Panc1 (cell line): ENCODE measurements around the gene ZNF180. TPM values are rescaled to one million over a fixed set of nuclear protein-coding genes. Genes with fewer than 3 reads are reported as not detected.
"Not testable (repeated sequence)": the region's sequence is repeated elsewhere in the genome, so short reads cannot be mapped to it uniquely, and the experiment has no call there.

ENCODE experiments used
- ATAC-seq: fragments of 200-7000 bp; cut with Tn5 transposase; 2 replicates; pipeline ENCODE4 v1.9.1; 2020; ENCODE audit warnings: mild to moderate bottlenecking, moderate library complexity
- BruUV-seq: library from RNA; stranded (reverse); fragments of 400-500 nt; replicated peaks from 2 replicates; lab custom pipeline; 2021; lab: Mats Ljungman, UMichigan
- CTCF ChIA-PET: fragments of 300-600 bp; sonication (Branson Sonifier 250); formaldehyde crosslinking; loops from one replicate; lab custom pipeline; 2022; ENCODE audit warnings: antibody characterized with exemption; lab: Charles Lee
- POLR2A ChIA-PET: fragments of 300-600 bp; sonication (Branson Sonifier 250); formaldehyde crosslinking; loops from one replicate; lab custom pipeline; 2022; ENCODE audit warnings: antibody characterized with exemption; lab: Charles Lee
- DNase-seq: peaks from one replicate; pipeline ENCODE4 v3.0.0-alpha.2; 2010; ENCODE audit warnings: low read depth, low spot score
- H3K27ac ChIP-seq: 2 replicates; pipeline ENCODE4 v1.5.1; 2011; ENCODE audit warnings: mild to moderate bottlenecking, low read length, inconsistent platforms
- H3K27me3 ChIP-seq: fragments of 200-500 bp; sonication (Bioruptor generic); 2 replicates; pipeline ENCODE4 v1.6.0; 2014; ENCODE audit warnings: low read length, inconsistent platforms; ENCODE audit not compliant: control insufficient read depth, insufficient read depth
- H3K36me3 ChIP-seq: fragments of 200-500 bp; sonication (Bioruptor generic); 2 replicates; pipeline ENCODE4 v1.5.1; 2014; ENCODE audit warnings: inconsistent platforms, mild to moderate bottlenecking, low read length, moderate library complexity; ENCODE audit not compliant: control insufficient read depth, insufficient read depth
- H3K4me1 ChIP-seq: 2 replicates; pipeline ENCODE4 v1.5.1; 2011; ENCODE audit warnings: inconsistent platforms, mild to moderate bottlenecking, low read length, moderate library complexity; ENCODE audit not compliant: control insufficient read depth, insufficient read depth
- H3K4me3 ChIP-seq, 2 experiments: 2 replicates each; pipeline ENCODE4 v1.5.1; 2011 to 2012; ENCODE audit warnings: low read depth in 2 of 2, low read length in 2 of 2, mild to moderate bottlenecking in 2 of 2, inconsistent platforms in 1 of 2, moderate library complexity in 1 of 2
- H3K9me3 ChIP-seq: fragments of 200-500 bp; sonication (Bioruptor generic); 2 replicates; pipeline ENCODE4 v1.5.1; 2014; ENCODE audit warnings: low read depth, mild to moderate bottlenecking, inconsistent platforms, low read length, moderate library complexity; ENCODE audit not compliant: control insufficient read depth, insufficient read depth
- CTCF ChIP-seq: fragments of 450-650 bp; IDR thresholded peaks from 2 replicates; pipeline ENCODE4 v1.5.1; 2017; ENCODE audit warnings: mild to moderate bottlenecking
- POLR2AphosphoS5 ChIP-seq: IDR thresholded peaks from 2 replicates; pipeline ENCODE4 v1.6.1; 2012; ENCODE audit warnings: mild to moderate bottlenecking, low read depth, low read length, moderate library complexity
- REST ChIP-seq, 2 experiments: IDR thresholded peaks; 2 replicates each; pipeline ENCODE4 v1.6.1; 2011 to 2012; ENCODE audit warnings: low read depth in 2 of 2, control low read depth in 1 of 2, low read length in 1 of 2, mild to moderate bottlenecking in 1 of 2, moderate library complexity in 1 of 2; ENCODE audit not compliant: insufficient read depth in 1 of 2
- SIN3A ChIP-seq: IDR thresholded peaks from 2 replicates; pipeline ENCODE4 v1.6.1; 2012; ENCODE audit warnings: low read depth, mild to moderate bottlenecking, low read length, moderate library complexity, borderline replicate concordance; ENCODE audit not compliant: insufficient read depth
- TCF7L2 ChIP-seq: IDR thresholded peaks from 2 replicates; pipeline ENCODE4 v1.6.1; 2011; ENCODE audit warnings: mild to moderate bottlenecking, low read depth, low read length, inconsistent platforms
- in situ Hi-C: cut with HindIII; loops from 2 replicates; pipeline ENCODE4 v1.10.0; 2016; ENCODE audit warnings: low sequenced_read_pairs, low pct_unique_long_range_greater_than_20kb
- intact Hi-C: fragments of 100-400 bp; cut with micrococcal nuclease; formaldehyde crosslinking; loops from one replicate; pipeline ENCODE4 v1.10.0; 2022; ENCODE audit not compliant: unreplicated experiment
- total RNA-seq: library from RNA; stranded (reverse); gene quantifications from one replicate; pipeline ENCODE4 v1.2.1, GENCODE V29; 2021; ENCODE audit not compliant: unreplicated experiment

Gene ZNF180
- total RNA-seq, 1 experiment from 2014 or later: 6.7 TPM

GRCh38 chr19:44476559-44477408 lies 23.5 kb downstream of the ZNF180 start:
- Histone ChIP-seq H3K4me1 (peaks cover 2% of the 10 kb centered on the region; the same call in 1 of the 2 replicates), H3K27ac (no peak overlapping the region), H3K27me3 (no peaks in the 10 kb centered on the region), H3K9me3 (peaks cover 74% of the 10 kb centered on the region), H3K4me3 (no peak overlapping the region), H3K36me3 (peaks cover 16% of the 10 kb centered on the region)
- BruUV-seq: no TSS peak
- DNase-seq (no peak), ATAC-seq (no peak)
- intact Hi-C loops (no loop called here), in situ Hi-C loops (no loop called here)
- TF ChIP-seq CTCF (no peak), TCF7L2 (no peak), REST (IDR thresholded peaks at IDR 0.05; ENCODE audit: insufficient read depth in 1 of 2, low read depth in 2 of 2, low read length in 1 of 2) (no peak), SIN3A (no peak), POLR2AphosphoS5 (no peak)
- ChIA-PET POLR2A (interaction anchor here (0.6 kb wide), 1 partner anchor 382 kb away, joined by 3 read pairs; no protein-coding TSS in a partner anchor), CTCF (no interaction called here)

- BruUV-seq, DNase-seq, ATAC-seq, H3K4me3 ChIP-seq, intact Hi-C loops, in situ Hi-C loops, H3K36me3 ChIP-seq, H3K4me1 ChIP-seq, POLR2A ChIA-PET, CTCF ChIA-PET, H3K27me3 ChIP-seq, H3K27ac ChIP-seq: not testable (repeated sequence)
- H3K9me3 ChIP-seq: peaks cover 11% of the 10 kb centered on the region
Observed at GRCh38 chr19:44468730-44469129, 31.6 kb downstream of the ZNF180 start.

- H3K4me3 ChIP-seq, CTCF ChIA-PET, ATAC-seq, H3K36me3 ChIP-seq, in situ Hi-C loops, H3K4me1 ChIP-seq, H3K27me3 ChIP-seq, POLR2A ChIA-PET, intact Hi-C loops, H3K27ac ChIP-seq, H3K9me3 ChIP-seq, BruUV-seq, DNase-seq: not testable (repeated sequence)
Observed at GRCh38 chr19:44462600-44463286, 37.6 kb downstream of the ZNF180 start.

- DNase-seq, H3K4me1 ChIP-seq, H3K36me3 ChIP-seq, CTCF ChIA-PET, H3K27me3 ChIP-seq, H3K4me3 ChIP-seq, in situ Hi-C loops, ATAC-seq, BruUV-seq, H3K27ac ChIP-seq, intact Hi-C loops, POLR2A ChIA-PET, H3K9me3 ChIP-seq: not testable (repeated sequence)
Observed at GRCh38 chr19:44456016-44456415, 44.3 kb downstream of the ZNF180 start.
